ENCODE data around the gene OMG.

Gene OMG

GRCh38 chr17:31308372-31309334 is 11.6 kb upstream of the OMG start:
- DNase-seq (ENCODE audit: low read depth): no peak
- no peak overlapping the region for H3K4me3 ChIP-seq (ENCODE audit: low read depth, low read length)
- TF ChIP-seq CTCF (IDR thresholded peaks at IDR 0.05; ENCODE audit: low read depth, low read length, missing control alignments): no peak
- in situ Hi-C loops (cut with HindIII; ENCODE audit: low sequenced_read_pairs): no loop called here

DNA sequence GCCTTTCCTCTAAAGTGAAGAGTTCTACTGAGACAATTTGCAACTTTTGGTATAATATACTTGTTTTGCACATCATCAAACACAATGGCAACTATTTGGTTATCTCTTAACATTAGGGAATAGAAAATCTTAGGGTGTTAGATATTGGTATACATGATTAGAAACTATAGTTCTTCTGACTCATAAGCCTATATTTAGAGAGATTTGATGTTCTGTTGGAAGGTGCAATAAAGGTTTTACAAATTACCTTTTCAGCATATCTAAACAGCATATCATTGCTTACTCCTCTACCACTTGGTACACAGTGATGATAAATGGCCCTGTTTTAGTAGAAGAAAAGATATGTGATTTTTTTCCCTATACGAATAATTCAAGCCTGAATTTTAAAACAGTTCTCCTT is 10.6 kb upstream of the OMG start:
- in situ Hi-C loops (cut with HindIII; ENCODE audit: low sequenced_read_pairs): no loop called here
- TF ChIP-seq CTCF (IDR thresholded peaks at IDR 0.05; ENCODE audit: low read depth, low read length, missing control alignments): no peak
- H3K4me3 ChIP-seq (ENCODE audit: low read depth, low read length): no peak overlapping the region
- no peak for DNase-seq (ENCODE audit: low read depth)

DNA sequence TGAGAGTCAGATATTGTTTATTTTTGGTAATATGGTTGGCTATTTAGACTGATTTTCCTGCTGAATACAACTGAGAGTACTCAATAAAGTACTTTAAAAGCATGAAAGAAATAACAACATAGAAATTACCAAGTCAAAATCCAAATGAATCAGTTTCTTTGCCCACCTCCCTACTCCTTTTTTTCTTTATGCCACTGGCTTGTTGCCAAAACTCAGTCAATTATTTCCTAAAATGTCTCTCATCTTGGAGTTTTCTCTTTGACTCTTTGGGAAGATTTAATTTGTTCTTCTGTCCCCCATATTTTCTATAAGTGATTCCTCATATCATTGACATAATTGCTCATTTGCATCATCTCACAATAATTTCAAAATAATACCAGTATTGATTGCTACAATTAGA is 2.6 kb upstream of the OMG start:
- no peak for DNase-seq (ENCODE audit: low read depth)
- in situ Hi-C loops (cut with HindIII; ENCODE audit: low sequenced_read_pairs): no loop called here
- TF ChIP-seq CTCF (IDR thresholded peaks at IDR 0.05; ENCODE audit: low read depth, low read length, missing control alignments): no peak
- no peak overlapping the region for H3K4me3 ChIP-seq (ENCODE audit: low read depth, low read length)

DNA sequence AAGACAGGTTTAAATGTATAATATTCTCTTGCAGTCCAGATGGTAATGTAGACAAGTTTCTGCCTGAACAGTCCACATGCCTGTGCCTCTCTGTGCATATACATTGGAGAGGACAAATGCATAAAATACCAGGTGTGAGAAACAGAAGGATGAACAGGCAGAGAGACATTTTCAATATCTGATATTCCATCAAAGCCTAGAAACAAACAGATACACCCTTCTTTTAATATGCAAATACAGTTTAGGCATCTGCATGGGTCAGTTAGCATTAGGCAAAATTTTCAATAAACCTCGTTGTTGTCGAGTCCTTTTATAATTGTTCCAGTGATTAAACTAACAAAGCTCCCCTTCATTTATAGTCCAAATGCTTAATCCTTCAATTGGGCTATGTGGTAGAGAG is 897 bp downstream of the OMG start:
- no peak for DNase-seq (ENCODE audit: low read depth)
- in situ Hi-C loops (cut with HindIII; ENCODE audit: low sequenced_read_pairs): no loop called here
- no peak for TF ChIP-seq CTCF (IDR thresholded peaks at IDR 0.05; ENCODE audit: low read depth, low read length, missing control alignments)
- no peak overlapping the region for H3K4me3 ChIP-seq (ENCODE audit: low read depth, low read length)

DNA sequence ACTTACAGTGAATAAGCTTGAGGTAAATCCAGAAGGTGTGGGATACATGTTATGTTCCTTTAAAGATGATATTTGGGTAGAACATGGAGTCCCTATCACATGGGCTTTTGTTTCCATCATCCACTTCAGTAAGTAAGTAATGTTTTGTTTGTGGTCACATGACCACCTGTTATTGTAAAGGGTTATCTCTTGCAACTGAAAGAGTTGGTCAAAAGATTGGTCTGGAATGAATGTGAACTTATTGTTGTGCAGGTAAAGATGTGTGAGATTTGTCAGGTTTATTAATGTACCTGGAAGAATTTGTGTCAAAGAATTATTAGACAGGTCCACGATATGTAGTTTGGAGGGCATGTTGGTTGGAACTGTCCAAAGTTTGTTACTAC is 1.6 kb downstream of the OMG start:
- DNase-seq (ENCODE audit: low read depth): no peak
- in situ Hi-C loops (cut with HindIII; ENCODE audit: low sequenced_read_pairs): no loop called here
- H3K4me3 ChIP-seq (ENCODE audit: low read depth, low read length): no peak overlapping the region
- TF ChIP-seq CTCF (IDR thresholded peaks at IDR 0.05; ENCODE audit: low read depth, low read length, missing control alignments): no peak

GRCh38 chr17:31294820-31295488 is 2.1 kb downstream of the OMG start:
- in situ Hi-C loops (cut with HindIII; ENCODE audit: low sequenced_read_pairs): no loop called here
- no peak for TF ChIP-seq CTCF (IDR thresholded peaks at IDR 0.05; ENCODE audit: low read depth, low read length, missing control alignments)
- no peak overlapping the region for H3K4me3 ChIP-seq (ENCODE audit: low read depth, low read length)
- peak; percentile 24 for DNase-seq (ENCODE audit: low read depth)
